GM23338 (cell line): ENCODE results near the gene NUDT15. TPM values are rescaled to one million over a fixed set of nuclear protein-coding genes. Genes with fewer than 3 reads are reported as not detected.
A peak's percentile ranks its signal among the peaks of the same experiment; 100 is the strongest.

Source experiments
- ATAC-seq: fragments of 200-7000 bp; cut with Tn5 transposase; 3 replicates; pipeline ENCODE4 v1.9.1; 2020
- DNase-seq: peaks from one replicate; pipeline ENCODE4 v3.0.0-alpha.2; 2015; ENCODE audit warnings: low spot score
- H2AFZ ChIP-seq: fragments of 200-600 bp; sonication (generic); 2 replicates; pipeline ENCODE4 v1.8.0; 2016; ENCODE audit warnings: antibody characterized with exemption, mild to moderate bottlenecking, moderate library complexity
- H3F3A ChIP-seq: fragments of 200-600 bp; sonication (generic); replicated peaks from 2 replicates; pipeline ENCODE4 v1.8.0; 2017; ENCODE audit warnings: antibody characterized with exemption, mixed run types, low read depth
- H3K27ac ChIP-seq: fragments of 200-600 bp; sonication (generic); 2 replicates; pipeline ENCODE4 v1.6.1; 2016; ENCODE audit warnings: low read depth
- H3K27me3 ChIP-seq: fragments of 200-600 bp; sonication (generic); 2 replicates; pipeline ENCODE4 v1.8.0; 2016; ENCODE audit warnings: mild to moderate bottlenecking, mixed run types, moderate library complexity; ENCODE audit not compliant: insufficient read depth
- H3K36me3 ChIP-seq: fragments of 200-600 bp; sonication (generic); 2 replicates; pipeline ENCODE4 v1.8.0; 2016; ENCODE audit warnings: mild to moderate bottlenecking; ENCODE audit not compliant: insufficient read depth
- H3K4me1 ChIP-seq: fragments of 200-600 bp; sonication (generic); 2 replicates; pipeline ENCODE4 v1.8.0; 2016; ENCODE audit warnings: mild to moderate bottlenecking, moderate library complexity; ENCODE audit not compliant: insufficient read depth
- H3K4me2 ChIP-seq: fragments of 200-600 bp; sonication (generic); 2 replicates; pipeline ENCODE4 v1.7.1; 2017; ENCODE audit warnings: mixed run types
- H3K4me3 ChIP-seq: fragments of 200-600 bp; sonication (generic); 2 replicates; pipeline ENCODE4 v1.6.1; 2016; ENCODE audit warnings: mixed run types
- H3K79me2 ChIP-seq: fragments of 200-600 bp; sonication (generic); replicated peaks from 2 replicates; pipeline ENCODE4 v1.8.0; 2017; ENCODE audit warnings: mild to moderate bottlenecking; ENCODE audit not compliant: insufficient read depth
- H3K9me2 ChIP-seq: fragments of 200-600 bp; sonication (generic); 2 replicates; pipeline ENCODE4 v1.8.0; 2017; ENCODE audit not compliant: insufficient read depth
- H4K20me1 ChIP-seq: fragments of 200-600 bp; sonication (generic); replicated peaks from 2 replicates; pipeline ENCODE4 v1.8.0; 2017; ENCODE audit warnings: mild to moderate bottlenecking; ENCODE audit not compliant: insufficient read depth
- H3K27ac Mint-ChIP-seq: 2 replicates; pipeline ENCODE4 v1.8.0; 2020; ENCODE audit warnings: inconsistent platforms, mild to moderate bottlenecking, moderate library complexity, mixed read lengths
- H3K27me3 Mint-ChIP-seq: 3 replicates; pipeline ENCODE4 v1.8.0; 2022; ENCODE audit warnings: low read depth, mild to moderate bottlenecking, moderate library complexity, mixed read lengths, inconsistent platforms; ENCODE audit not compliant: insufficient read depth, poor library complexity
- H3K36me3 Mint-ChIP-seq: 3 replicates; pipeline ENCODE4 v1.8.0; 2021; ENCODE audit warnings: low read depth, mild to moderate bottlenecking, inconsistent platforms, moderate library complexity, mixed read lengths
- H3K4me1 Mint-ChIP-seq: 3 replicates; pipeline ENCODE4 v1.8.0; 2020; ENCODE audit warnings: mild to moderate bottlenecking, inconsistent platforms, mixed read lengths
- H3K4me3 Mint-ChIP-seq: 3 replicates; pipeline ENCODE4 v1.8.0; 2021; ENCODE audit warnings: moderate library complexity, mild to moderate bottlenecking, inconsistent platforms, mixed read lengths
- H3K9me3 Mint-ChIP-seq: 3 replicates; pipeline ENCODE4 v1.8.0; 2020; ENCODE audit warnings: moderate library complexity, mild to moderate bottlenecking, inconsistent platforms, mixed read lengths
- NANOG ChIP-seq: IDR thresholded peaks from 2 replicates; pipeline ENCODE4 v1.6.1; 2016; ENCODE audit warnings: antibody characterized with exemption, borderline replicate concordance
- ZNF462 ChIP-seq: fragments of 250-450 bp; sonication (Bioruptor Pico); IDR thresholded peaks from 2 replicates; pipeline ENCODE4 v1.5.0; 2020; ENCODE audit warnings: mild to moderate bottlenecking, moderate library complexity
- polyA plus RNA-seq: library from polyadenylated mRNA; unstranded; fragments of >200 nt; fragmentation: Nextera tagmentation; extraction: Ambion mirVana; gene quantifications from 2 replicates; pipeline ENCODE4 v1.2.1, GENCODE V29; 2016
- total RNA-seq: library from RNA; depleted of rRNA; stranded (reverse); fragments of >200 nt; shearing (Covaris generic); gene quantifications from 2 replicates; pipeline ENCODE4 v1.2.3, GENCODE V29; 2014; rRNA removed

The NUDT15 gene
- total and polyA plus RNA-seq, 2 experiments from 2014 or later, result 59.3 TPM

GRCh38 chr13:48096670-48097069 lies 59.1 kb downstream of the NUDT15 start:
- DNase-seq (peak; percentile 42), ATAC-seq (no peak; the same call in 2 of the 3 replicates)
- no peak for TF ChIP-seq ZNF462
- peak; percentile 17; the same call in 1 of the 2 replicates for TF ChIP-seq NANOG
- Mint-ChIP-seq H3K4me3 (no peak overlapping the region), H3K36me3 (peaks cover 3% of the 10 kb centered on the region; the same call in 1 of the 3 replicates), H3K27ac (no peak overlapping the region), H3K4me1 (peaks cover 21% of the 10 kb centered on the region), H3K9me3 (no peaks in the 10 kb centered on the region), H3K27me3 (peaks cover 3% of the 10 kb centered on the region)
- Histone ChIP-seq H3K4me1 (peaks cover 13% of the 10 kb centered on the region), H3K36me3 (no peaks in the 10 kb centered on the region), H3K27ac (no peak overlapping the region), H3F3A (no peaks in the 10 kb centered on the region), H3K4me2 (0 out of 2 replicates have a peak overlapping the region, but pooled peaks have one; percentile 20), H3K79me2 (peaks cover 32% of the 10 kb centered on the region), H3K4me3 (no peak overlapping the region), H3K27me3 (no peaks in the 10 kb centered on the region), H3K9me2 (no peaks in the 10 kb centered on the region; the same call in 1 of the 2 replicates), H2AFZ (0 out of 2 replicates have a peak overlapping the region, but pooled peaks have one; percentile 3), H4K20me1 (no peaks in the 10 kb centered on the region; the same call in 1 of the 2 replicates)

Other genes starting within 250 kb of the NUDT15 start
- gene SUCLA2, start 36.5 kb upstream of the NUDT15 start, total RNA-seq, result 62.3 and 84.2 TPM in 2 replicates
- 49.3 and 56.0 TPM in 2 replicates for gene SUCLA2, start 36.5 kb upstream of the NUDT15 start, polyA plus RNA-seq
- gene MED4, start 57.4 kb downstream of the NUDT15 start, total RNA-seq, result 29.0 and 38.8 TPM in 2 replicates
- gene MED4, start 57.4 kb downstream of the NUDT15 start, polyA plus RNA-seq, result 80.6 and 92.5 TPM in 2 replicates
- 139 and 167 TPM in 2 replicates for gene ITM2B, start 195.5 kb downstream of the NUDT15 start, total RNA-seq
- 307 and 318 TPM in 2 replicates for gene ITM2B, start 195.5 kb downstream of the NUDT15 start, polyA plus RNA-seq